ENCODE data around the gene C15orf39.

- TF ChIP-seq EZH2 (IDR thresholded peaks at IDR 0.05) (no peak), POLR2AphosphoS5 (IDR thresholded peaks at IDR 0.05; ENCODE audit: borderline replicate concordance, low read depth, low read length) (no peak)
Observed at GRCh38 chr15:75211436-75212199, 9.9 kb downstream of the C15orf39 start.

Data from SK-N-MC (cell line).